ENCODE measurements around the gene RPS6KA5. TPM values are rescaled to one million over a fixed set of nuclear protein-coding genes. Genes with fewer than 3 reads are reported as not detected.
A peak's percentile ranks its signal among the peaks of the same experiment; 100 is the strongest.

The RPS6KA5 gene
- total RNA-seq, 1 experiment from 2014 or later: 2.6 TPM

- no TSS peak for BruUV-seq (replicated peaks)
- Histone ChIP-seq H3K4me1 (ENCODE audit: control insufficient read depth, insufficient read depth, low read length) (no peaks in the 10 kb centered on the region), H3K36me3 (ENCODE audit: control insufficient read depth, insufficient read depth, low read length) (no peaks in the 10 kb centered on the region), H3K27me3 (ENCODE audit: control insufficient read depth, insufficient read depth, low read length) (no peaks in the 10 kb centered on the region), H3K27ac (ENCODE audit: low read length) (no peak overlapping the region), H3K4me3 (ENCODE audit: low read depth in 2 of 2, low read length in 2 of 2) (no peak overlapping the region), H3K9me3 (ENCODE audit: control insufficient read depth, insufficient read depth, low read depth, low read length) (no peaks in the 10 kb centered on the region)
- ChIA-PET CTCF (no interaction called here), POLR2A (no interaction called here)
- ATAC-seq: 0 out of 2 replicates have a peak, but pooled peaks have one; percentile 53
- intact Hi-C loops (cut with micrococcal nuclease; ENCODE audit: unreplicated experiment): no loop called here
- DNase-seq (ENCODE audit: low read depth, low spot score): no peak
- TF ChIP-seq TCF7L2 (IDR thresholded peaks at IDR 0.05; ENCODE audit: low read depth, low read length) (no peak), SIN3A (IDR thresholded peaks at IDR 0.05; ENCODE audit: borderline replicate concordance, insufficient read depth, low read depth, low read length) (no peak), POLR2AphosphoS5 (IDR thresholded peaks at IDR 0.05; ENCODE audit: low read depth, low read length) (no peak), REST (IDR thresholded peaks at IDR 0.05; ENCODE audit: insufficient read depth in 1 of 2, low read depth in 2 of 2, low read length in 1 of 2) (no peak)
- in situ Hi-C loops (cut with HindIII; ENCODE audit: low pct_unique_long_range_greater_than_20kb, low sequenced_read_pairs): no loop called here
Observed at GRCh38 chr14:90848944-90849731, 211.3 kb downstream of the RPS6KA5 start.

- Histone ChIP-seq H3K36me3 (ENCODE audit: control insufficient read depth, insufficient read depth, low read length) (no peaks in the 10 kb centered on the region), H3K9me3 (ENCODE audit: control insufficient read depth, insufficient read depth, low read depth, low read length) (no peaks in the 10 kb centered on the region), H3K27me3 (ENCODE audit: control insufficient read depth, insufficient read depth, low read length) (no peaks in the 10 kb centered on the region), H3K4me1 (ENCODE audit: control insufficient read depth, insufficient read depth, low read length) (no peaks in the 10 kb centered on the region), H3K27ac (ENCODE audit: low read length) (no peak overlapping the region), H3K4me3 (ENCODE audit: low read depth in 2 of 2, low read length in 2 of 2) (no peak overlapping the region)
- intact Hi-C loops (cut with micrococcal nuclease; ENCODE audit: unreplicated experiment) (no loop called here), in situ Hi-C loops (cut with HindIII; ENCODE audit: low pct_unique_long_range_greater_than_20kb, low sequenced_read_pairs) (no loop called here)
- no peak for TF ChIP-seq TCF7L2 (IDR thresholded peaks at IDR 0.05; ENCODE audit: low read depth, low read length)
- no peak for TF ChIP-seq CTCF (IDR thresholded peaks at IDR 0.05)
- TF ChIP-seq POLR2AphosphoS5 (IDR thresholded peaks at IDR 0.05; ENCODE audit: low read depth, low read length): no peak
- no peak for TF ChIP-seq REST (IDR thresholded peaks at IDR 0.05; ENCODE audit: insufficient read depth in 1 of 2, low read depth in 2 of 2, low read length in 1 of 2)
- no peak for TF ChIP-seq SIN3A (IDR thresholded peaks at IDR 0.05; ENCODE audit: borderline replicate concordance, insufficient read depth, low read depth, low read length)
- DNase-seq (ENCODE audit: low read depth, low spot score): no peak
- no peak for ATAC-seq
- ChIA-PET CTCF (no interaction called here), POLR2A (no interaction called here)
- no TSS peak for BruUV-seq (replicated peaks)
Observed at GRCh38 chr14:90846511-90846910, 213.9 kb downstream of the RPS6KA5 start.
